Measurements from ENCODE around the gene CELF4.

Gene CELF4

DNA sequence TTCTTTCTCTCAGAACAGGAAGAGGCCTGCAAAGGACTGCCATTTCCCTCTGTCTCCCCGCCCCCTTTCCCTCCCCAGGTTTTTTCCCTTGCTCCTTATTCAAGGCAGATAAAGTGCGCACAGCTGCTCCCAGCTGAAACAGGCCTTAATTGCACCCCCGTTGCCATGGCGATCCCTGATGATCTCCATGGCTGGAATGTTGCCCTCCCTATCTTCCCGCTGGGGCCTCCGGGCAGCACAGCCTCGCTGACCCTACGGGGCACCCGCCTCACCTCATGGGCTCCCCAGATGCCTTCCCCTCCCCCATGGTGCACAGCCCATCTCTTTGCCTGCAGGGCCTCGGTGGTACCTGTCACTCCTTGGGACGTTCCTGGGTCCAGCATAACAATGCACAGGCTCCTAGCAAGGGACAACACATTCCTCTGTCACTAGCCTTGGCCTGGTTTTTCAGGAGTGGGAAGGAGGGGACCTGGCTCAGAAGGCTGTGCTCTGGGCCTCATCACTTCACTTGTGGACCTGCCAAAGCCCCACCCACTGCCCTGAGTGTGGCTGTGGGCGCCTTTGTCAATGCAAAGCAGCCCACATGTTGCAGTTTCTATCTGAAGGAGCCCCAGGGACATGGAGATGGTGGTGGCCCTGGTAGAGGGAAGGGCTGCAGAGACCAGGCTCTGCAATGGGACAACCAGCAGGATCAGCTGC is 115.0 kb downstream of the CELF4 start:
- Histone ChIP-seq H3K27me3 (ENCODE audit: control insufficient read depth, insufficient read depth, low read length) (no peaks in the 10 kb centered on the region), H2AFZ (no peak overlapping the region), H3K4me3 (ENCODE audit: low read depth, low read length) (no peak overlapping the region), H3K9me3 (ENCODE audit: control insufficient read depth, low read length) (no peaks in the 10 kb centered on the region), H3K9ac (no peak overlapping the region), H3K79me2 (no peaks in the 10 kb centered on the region), H3K27ac (no peak overlapping the region), H3K4me1 (no peaks in the 10 kb centered on the region), H3K36me3 (ENCODE audit: control insufficient read depth, insufficient read depth, low read length) (no peaks in the 10 kb centered on the region), H3K4me2 (ENCODE audit: low read length) (no peak overlapping the region)
- TF ChIP-seq, protein P1, sequence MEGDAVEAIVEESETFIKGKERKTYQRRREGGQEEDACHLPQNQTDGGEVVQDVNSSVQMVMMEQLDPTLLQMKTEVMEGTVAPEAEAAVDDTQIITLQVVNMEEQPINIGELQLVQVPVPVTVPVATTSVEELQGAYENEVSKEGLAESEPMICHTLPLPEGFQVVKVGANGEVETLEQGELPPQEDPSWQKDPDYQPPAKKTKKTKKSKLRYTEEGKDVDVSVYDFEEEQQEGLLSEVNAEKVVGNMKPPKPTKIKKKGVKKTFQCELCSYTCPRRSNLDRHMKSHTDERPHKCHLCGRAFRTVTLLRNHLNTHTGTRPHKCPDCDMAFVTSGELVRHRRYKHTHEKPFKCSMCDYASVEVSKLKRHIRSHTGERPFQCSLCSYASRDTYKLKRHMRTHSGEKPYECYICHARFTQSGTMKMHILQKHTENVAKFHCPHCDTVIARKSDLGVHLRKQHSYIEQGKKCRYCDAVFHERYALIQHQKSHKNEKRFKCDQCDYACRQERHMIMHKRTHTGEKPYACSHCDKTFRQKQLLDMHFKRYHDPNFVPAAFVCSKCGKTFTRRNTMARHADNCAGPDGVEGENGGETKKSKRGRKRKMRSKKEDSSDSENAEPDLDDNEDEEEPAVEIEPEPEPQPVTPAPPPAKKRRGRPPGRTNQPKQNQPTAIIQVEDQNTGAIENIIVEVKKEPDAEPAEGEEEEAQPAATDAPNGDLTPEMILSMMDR (IDR thresholded peaks at IDR 0.05), result no peak

GRCh38 chr18:37449618-37450017 is 116.0 kb downstream of the CELF4 start:
- H3K79me2 ChIP-seq, result no peaks in the 10 kb centered on the region
- no peak overlapping the region for H3K4me3 ChIP-seq (ENCODE audit: low read depth, low read length)
- H3K4me2 ChIP-seq (ENCODE audit: low read length), result no peak overlapping the region
- TF ChIP-seq, protein P1 (IDR thresholded peaks at IDR 0.05), result no peak
- no peaks in the 10 kb centered on the region for H3K27me3 ChIP-seq (ENCODE audit: control insufficient read depth, insufficient read depth, low read length)
- H3K4me1 ChIP-seq, result no peaks in the 10 kb centered on the region
- no peaks in the 10 kb centered on the region for H3K36me3 ChIP-seq (ENCODE audit: control insufficient read depth, insufficient read depth, low read length)
- H3K27ac ChIP-seq, result no peak overlapping the region
- no peak overlapping the region for H2AFZ ChIP-seq
- no peaks in the 10 kb centered on the region for H3K9me3 ChIP-seq (ENCODE audit: control insufficient read depth, low read length)
- H3K9ac ChIP-seq, result no peak overlapping the region

DNA sequence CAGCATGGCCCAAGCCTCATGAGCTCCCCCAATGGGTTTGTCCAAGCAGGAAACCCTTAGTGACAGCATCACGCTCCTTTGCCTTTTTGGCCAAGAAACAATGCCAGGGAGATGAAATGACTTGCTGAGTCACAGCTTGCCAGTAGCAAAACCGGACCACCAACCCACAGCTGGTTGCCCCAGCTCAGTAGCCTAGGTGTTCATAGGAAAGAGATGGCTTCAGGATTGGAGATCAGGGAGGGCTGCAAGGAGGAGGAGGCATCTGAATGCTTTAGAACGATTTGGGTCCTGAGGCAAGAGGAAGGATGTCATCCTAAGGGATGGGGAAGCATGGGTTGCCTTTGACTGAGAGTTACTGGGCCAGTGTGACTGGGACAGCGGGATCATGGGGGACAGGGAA is 116.7 kb downstream of the CELF4 start:
- no peaks in the 10 kb centered on the region for H3K4me1 ChIP-seq
- TF ChIP-seq, protein P1 (IDR thresholded peaks at IDR 0.05), result no peak
- no peak overlapping the region for H3K9ac ChIP-seq
- H3K4me2 ChIP-seq (ENCODE audit: low read length), result no peak overlapping the region
- H3K79me2 ChIP-seq, result no peaks in the 10 kb centered on the region
- no peaks in the 10 kb centered on the region for H3K9me3 ChIP-seq (ENCODE audit: control insufficient read depth, low read length)
- H3K4me3 ChIP-seq (ENCODE audit: low read depth, low read length), result no peak overlapping the region
- H2AFZ ChIP-seq, result no peak overlapping the region
- no peaks in the 10 kb centered on the region for H3K36me3 ChIP-seq (ENCODE audit: control insufficient read depth, insufficient read depth, low read length)
- H3K27me3 ChIP-seq (ENCODE audit: control insufficient read depth, insufficient read depth, low read length), result no peaks in the 10 kb centered on the region
- H3K27ac ChIP-seq, result no peak overlapping the region

DNA sequence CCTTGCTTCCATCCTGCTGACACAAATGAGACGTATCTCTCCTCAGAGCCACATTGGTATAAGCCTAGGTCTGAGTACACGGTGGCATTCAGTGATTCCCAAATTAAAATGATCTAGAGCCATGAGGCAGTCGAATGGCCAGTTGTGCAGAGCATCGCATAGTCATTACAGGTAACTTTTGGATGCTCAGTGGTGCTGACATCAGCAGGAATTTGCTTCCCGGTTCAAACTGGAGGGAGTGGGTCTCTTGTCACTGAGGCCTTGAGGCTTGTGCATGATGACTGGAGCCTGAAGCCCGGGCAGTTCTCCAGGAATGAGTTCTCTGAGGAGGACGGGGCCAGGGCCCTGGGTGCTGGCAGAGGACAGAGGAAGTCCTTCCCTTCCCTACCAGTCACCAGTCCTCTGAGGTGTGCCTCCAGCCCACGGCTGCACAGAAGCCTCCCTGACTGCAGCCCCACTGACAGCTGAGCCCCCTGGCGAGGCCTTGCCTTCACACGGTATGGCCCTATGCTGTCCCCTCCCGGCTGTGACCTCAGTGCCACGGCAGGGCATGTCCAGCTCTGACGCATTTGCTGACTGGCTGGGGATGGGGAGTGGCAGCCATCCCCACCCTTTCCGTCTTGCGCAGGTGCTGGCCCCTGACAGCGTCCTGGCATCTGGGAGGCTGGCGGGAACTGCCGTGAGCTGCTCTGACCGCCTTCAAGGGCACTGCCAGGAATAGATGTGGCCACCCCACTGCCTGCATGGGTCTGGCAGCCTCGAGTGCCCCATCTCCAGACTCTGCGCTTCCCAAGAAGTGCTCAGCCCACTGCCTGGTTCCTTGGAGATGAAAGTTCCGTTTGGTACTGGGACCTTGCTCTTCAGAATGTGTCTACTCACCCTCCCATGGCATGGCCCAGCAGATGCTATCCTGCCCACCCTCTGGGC is 117.4 kb downstream of the CELF4 start:
- Histone ChIP-seq H3K4me1 (no peaks in the 10 kb centered on the region), H3K27me3 (ENCODE audit: control insufficient read depth, insufficient read depth, low read length) (no peaks in the 10 kb centered on the region)
- TF ChIP-seq, protein P1 (IDR thresholded peaks at IDR 0.05), result no peak

More for the DNA sequence above, 117.4 kb downstream of the CELF4 start:
- Histone ChIP-seq H3K36me3 (ENCODE audit: control insufficient read depth, insufficient read depth, low read length) (no peaks in the 10 kb centered on the region), H3K27ac (no peak overlapping the region), H3K79me2 (no peaks in the 10 kb centered on the region), H3K9me3 (ENCODE audit: control insufficient read depth, low read length) (no peaks in the 10 kb centered on the region), H3K9ac (no peak overlapping the region), H3K4me2 (ENCODE audit: low read length) (no peak overlapping the region), H3K4me3 (ENCODE audit: low read depth, low read length) (no peak overlapping the region), H2AFZ (no peak overlapping the region)
